Measurements from ENCODE around the gene NAPEPLD. TPM values are rescaled to one million over a fixed set of nuclear protein-coding genes. Genes with fewer than 3 reads are reported as not detected.
"Not testable (repeated sequence)": the region's sequence is repeated elsewhere in the genome, so short reads cannot be mapped to it uniquely, and the experiment has no call there.

The NAPEPLD gene
- polyA plus RNA-seq, 1 donor, result 14.5 TPM

- no peak for DNase-seq (ENCODE audit: low read depth)
These were observed 35.7 kb downstream of the NAPEPLD start for GRCh38 chr7:103113164-103113563.

- not testable (repeated sequence) for DNase-seq (ENCODE audit: low read depth)
These were observed 42.2 kb downstream of the NAPEPLD start for GRCh38 chr7:103106703-103107070.

GRCh38 chr7:103106005-103106702 is 42.7 kb downstream of the NAPEPLD start:
- DNase-seq (ENCODE audit: low read depth), result no peak

GRCh38 chr7:103101543-103101942 is 47.4 kb downstream of the NAPEPLD start:
- DNase-seq (ENCODE audit: low read depth), result no peak

- DNase-seq (ENCODE audit: low read depth), result no peak
These were observed 48.6 kb downstream of the NAPEPLD start for GRCh38 chr7:103100348-103100747.

GRCh38 chr7:103097041-103097440 is 51.9 kb downstream of the NAPEPLD start:
- DNase-seq (ENCODE audit: low read depth), result no peak

- not testable (repeated sequence) for DNase-seq (ENCODE audit: low read depth)
These were observed 53.3 kb downstream of the NAPEPLD start for GRCh38 chr7:103095558-103095957.

GRCh38 chr7:103094102-103094501 is 54.8 kb downstream of the NAPEPLD start:
- no peak for DNase-seq (ENCODE audit: low read depth)

GRCh38 chr7:103093429-103093828 is 55.5 kb downstream of the NAPEPLD start:
- no peak for DNase-seq (ENCODE audit: low read depth)

GRCh38 chr7:103092321-103092720 is 56.6 kb downstream of the NAPEPLD start:
- DNase-seq (ENCODE audit: low read depth), result not testable (repeated sequence)

- no peak for DNase-seq (ENCODE audit: low read depth)
These were observed 65.7 kb downstream of the NAPEPLD start for GRCh38 chr7:103083210-103083609.

- no peak for DNase-seq (ENCODE audit: low read depth)
These were observed 66.4 kb downstream of the NAPEPLD start for GRCh38 chr7:103082497-103082896.

GRCh38 chr7:103080923-103081322 is 68.0 kb downstream of the NAPEPLD start:
- DNase-seq (ENCODE audit: low read depth), result no peak

GRCh38 chr7:103079836-103080235 is 69.1 kb downstream of the NAPEPLD start:
- no peak for DNase-seq (ENCODE audit: low read depth)

GRCh38 chr7:103078226-103078625 is 70.7 kb downstream of the NAPEPLD start:
- not testable (repeated sequence) for DNase-seq (ENCODE audit: low read depth)

- DNase-seq (ENCODE audit: low read depth), result no peak
These were observed 71.6 kb downstream of the NAPEPLD start for GRCh38 chr7:103077318-103077717.

- no peak for DNase-seq (ENCODE audit: low read depth)
These were observed 72.1 kb downstream of the NAPEPLD start for GRCh38 chr7:103076764-103077163.

- no peak for DNase-seq (ENCODE audit: low read depth)
These were observed 73.5 kb downstream of the NAPEPLD start for GRCh38 chr7:103075337-103075918.

GRCh38 chr7:103074519-103075336 is 74.2 kb downstream of the NAPEPLD start, which contains the start of the genes ARMC10 and FBXL13:
Gene ARMC10, plus strand, starts transcription at chr7:103075140. Its CDS starts 133 bp downstream, at chr7:103075273.
Gene FBXL13, minus strand, starts transcription at chr7:103074796.
- peak; percentile 73 for DNase-seq (ENCODE audit: low read depth)

GRCh38 chr7:103073989-103074518 is 74.8 kb downstream of the NAPEPLD start:
- DNase-seq (ENCODE audit: low read depth), result no peak

GRCh38 chr7:103071000-103071399 is 77.9 kb downstream of the NAPEPLD start:
- no peak for DNase-seq (ENCODE audit: low read depth)
